Measurements from ENCODE around the gene SHMT2. TPM values are rescaled to one million over a fixed set of nuclear protein-coding genes. Genes with fewer than 3 reads are reported as not detected.

The SHMT2 gene
- total and polyA plus RNA-seq, 7 donors: 24.6 to 100 (median 30.0) TPM

DNA sequence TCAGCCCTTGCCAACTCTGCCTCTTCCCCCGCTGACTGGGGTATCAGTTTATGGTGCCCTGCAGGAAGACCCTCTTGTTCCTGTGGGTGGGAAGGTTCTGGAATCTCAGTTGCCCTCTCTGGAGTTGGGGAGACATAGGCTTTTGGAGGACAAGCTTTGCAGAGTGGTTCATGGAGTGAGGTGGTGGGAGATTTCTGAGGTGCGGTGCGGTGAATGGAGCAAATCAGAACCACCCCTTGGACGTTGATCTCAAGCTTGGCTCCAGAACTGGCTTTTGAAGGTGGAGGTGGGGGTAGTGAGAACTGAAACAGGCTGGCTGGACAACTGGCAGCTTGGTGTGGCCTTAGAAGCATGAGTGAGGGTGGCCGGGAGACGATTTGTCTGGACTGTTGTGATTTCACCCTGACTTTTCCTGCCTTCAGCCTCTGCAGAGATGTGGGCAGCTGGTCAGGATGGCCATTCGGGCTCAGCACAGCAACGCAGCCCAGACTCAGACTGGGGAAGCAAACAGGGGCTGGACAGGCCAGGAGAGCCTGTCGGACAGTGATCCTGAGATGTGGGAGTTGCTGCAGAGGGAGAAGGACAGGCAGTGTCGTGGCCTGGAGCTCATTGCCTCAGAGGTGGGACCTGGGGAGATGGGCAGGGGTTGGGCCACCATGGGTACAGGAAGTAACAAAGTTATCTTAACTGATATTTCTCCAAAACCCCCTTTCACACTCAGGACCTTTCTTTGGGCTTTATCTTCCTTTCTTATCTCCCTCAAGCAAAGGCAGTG lies 1.1 kb downstream of the SHMT2 start:
- Histone ChIP-seq H3K27me3 (peaks cover 14 to 30% (median 23%) of the 10 kb centered on the region in 3 donors), H3K27ac (peak overlapping the region in 1 of 4 donors; percentile 79), H3K36me3 (peaks cover 4 to 39% (median 20%) of the 10 kb centered on the region in 4 donors), H3K4me3 (peak overlapping the region; percentile 43 to 71 (median 56)), H3K4me1 (peaks cover 0 to 30% (median 20%) of the 10 kb centered on the region in 4 donors), H3K9me3 (no peaks in the 10 kb centered on the region)
- no peak for TF ChIP-seq POLR2AphosphoS5 (IDR thresholded peaks at IDR 0.05)
- TF ChIP-seq POLR2A (IDR thresholded peaks at IDR 0.05): peak in 1 of 2 donors; percentile 4
- no peak for TF ChIP-seq EP300 (IDR thresholded peaks at IDR 0.05)
- 56 to 65% methylated on average over 10 of the region's 10 CpGs for WGBS, 2 donors
- intact Hi-C loops (cut with DNase I): no loop called here
- DNase-seq: no peak

DNA sequence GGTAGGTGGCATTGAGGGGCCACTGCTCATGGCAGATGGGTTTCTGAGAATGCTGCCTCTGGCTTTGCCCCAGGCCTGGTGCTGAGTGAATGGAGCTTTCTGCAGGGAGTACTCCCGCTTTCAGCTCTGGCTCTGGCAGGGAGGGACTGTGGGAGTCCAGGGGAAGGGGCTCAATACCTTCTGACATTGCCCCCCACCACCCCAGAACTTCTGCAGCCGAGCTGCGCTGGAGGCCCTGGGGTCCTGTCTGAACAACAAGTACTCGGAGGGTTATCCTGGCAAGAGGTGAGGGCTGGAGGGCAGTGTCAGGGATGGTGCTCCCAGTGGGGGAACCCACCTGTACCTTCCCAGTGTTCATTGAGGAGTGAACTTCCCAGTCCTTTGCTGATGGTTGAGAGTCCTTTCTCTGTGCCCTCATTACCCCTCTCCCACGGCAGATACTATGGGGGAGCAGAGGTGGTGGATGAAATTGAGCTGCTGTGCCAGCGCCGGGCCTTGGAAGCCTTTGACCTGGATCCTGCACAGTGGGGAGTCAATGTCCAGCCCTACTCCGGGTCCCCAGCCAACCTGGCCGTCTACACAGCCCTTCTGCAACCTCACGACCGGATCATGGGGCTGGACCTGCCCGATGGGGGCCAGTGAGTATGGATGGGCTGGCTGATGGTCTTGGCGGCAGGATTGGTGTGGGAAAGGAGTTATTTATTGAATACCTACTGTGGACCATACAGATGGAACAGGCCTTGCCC lies 1.9 kb downstream of the SHMT2 start:
- no peak overlapping the region for H3K27ac ChIP-seq
- TF ChIP-seq EP300 (IDR thresholded peaks at IDR 0.05): no peak
- TF ChIP-seq, protein P1, sequence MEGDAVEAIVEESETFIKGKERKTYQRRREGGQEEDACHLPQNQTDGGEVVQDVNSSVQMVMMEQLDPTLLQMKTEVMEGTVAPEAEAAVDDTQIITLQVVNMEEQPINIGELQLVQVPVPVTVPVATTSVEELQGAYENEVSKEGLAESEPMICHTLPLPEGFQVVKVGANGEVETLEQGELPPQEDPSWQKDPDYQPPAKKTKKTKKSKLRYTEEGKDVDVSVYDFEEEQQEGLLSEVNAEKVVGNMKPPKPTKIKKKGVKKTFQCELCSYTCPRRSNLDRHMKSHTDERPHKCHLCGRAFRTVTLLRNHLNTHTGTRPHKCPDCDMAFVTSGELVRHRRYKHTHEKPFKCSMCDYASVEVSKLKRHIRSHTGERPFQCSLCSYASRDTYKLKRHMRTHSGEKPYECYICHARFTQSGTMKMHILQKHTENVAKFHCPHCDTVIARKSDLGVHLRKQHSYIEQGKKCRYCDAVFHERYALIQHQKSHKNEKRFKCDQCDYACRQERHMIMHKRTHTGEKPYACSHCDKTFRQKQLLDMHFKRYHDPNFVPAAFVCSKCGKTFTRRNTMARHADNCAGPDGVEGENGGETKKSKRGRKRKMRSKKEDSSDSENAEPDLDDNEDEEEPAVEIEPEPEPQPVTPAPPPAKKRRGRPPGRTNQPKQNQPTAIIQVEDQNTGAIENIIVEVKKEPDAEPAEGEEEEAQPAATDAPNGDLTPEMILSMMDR (IDR thresholded peaks at IDR 0.05): no peak
- TF ChIP-seq POLR2AphosphoS5 (IDR thresholded peaks at IDR 0.05): no peak
- TF ChIP-seq POLR2A (IDR thresholded peaks at IDR 0.05): no peak
- H3K27me3 ChIP-seq: peaks cover 10 to 30% (median 23%) of the 10 kb centered on the region in 3 donors
- no peak for DNase-seq
- H3K4me3 ChIP-seq: no peak overlapping the region
- H3K36me3 ChIP-seq: peaks cover 4 to 39% (median 20%) of the 10 kb centered on the region in 4 donors
- WGBS, 2 donors: 94 to 95% methylated on average over 13 of the region's 13 CpGs
- H3K4me1 ChIP-seq: peaks cover 0 to 27% (median 18%) of the 10 kb centered on the region in 4 donors
- intact Hi-C loops (cut with DNase I): no loop called here
- no peaks in the 10 kb centered on the region for H3K9me3 ChIP-seq

- no peaks in the 10 kb centered on the region for H3K9me3 ChIP-seq
- H3K4me3 ChIP-seq: no peak overlapping the region
- no peak for DNase-seq
- H3K27me3 ChIP-seq: peaks cover 5 to 30% (median 25%) of the 10 kb centered on the region in 3 donors
- TF ChIP-seq EP300 (IDR thresholded peaks at IDR 0.05) (no peak), POLR2AphosphoS5 (IDR thresholded peaks at IDR 0.05) (no peak), POLR2A (IDR thresholded peaks at IDR 0.05) (no peak)
- TF ChIP-seq, protein P1 (IDR thresholded peaks at IDR 0.05): no peak
- no peak overlapping the region for H3K27ac ChIP-seq
- WGBS, 2 donors: 93 to 94% methylated on average over 19 of the region's 19 CpGs
- peaks cover 4 to 39% (median 20%) of the 10 kb centered on the region in 4 donors for H3K36me3 ChIP-seq
- intact Hi-C loops (cut with DNase I): no loop called here
- H3K4me1 ChIP-seq: peaks cover 0 to 23% (median 15%) of the 10 kb centered on the region in 4 donors
Measured at GRCh38 chr12:57232156-57232756, 2.7 kb downstream of the SHMT2 start.

DNA sequence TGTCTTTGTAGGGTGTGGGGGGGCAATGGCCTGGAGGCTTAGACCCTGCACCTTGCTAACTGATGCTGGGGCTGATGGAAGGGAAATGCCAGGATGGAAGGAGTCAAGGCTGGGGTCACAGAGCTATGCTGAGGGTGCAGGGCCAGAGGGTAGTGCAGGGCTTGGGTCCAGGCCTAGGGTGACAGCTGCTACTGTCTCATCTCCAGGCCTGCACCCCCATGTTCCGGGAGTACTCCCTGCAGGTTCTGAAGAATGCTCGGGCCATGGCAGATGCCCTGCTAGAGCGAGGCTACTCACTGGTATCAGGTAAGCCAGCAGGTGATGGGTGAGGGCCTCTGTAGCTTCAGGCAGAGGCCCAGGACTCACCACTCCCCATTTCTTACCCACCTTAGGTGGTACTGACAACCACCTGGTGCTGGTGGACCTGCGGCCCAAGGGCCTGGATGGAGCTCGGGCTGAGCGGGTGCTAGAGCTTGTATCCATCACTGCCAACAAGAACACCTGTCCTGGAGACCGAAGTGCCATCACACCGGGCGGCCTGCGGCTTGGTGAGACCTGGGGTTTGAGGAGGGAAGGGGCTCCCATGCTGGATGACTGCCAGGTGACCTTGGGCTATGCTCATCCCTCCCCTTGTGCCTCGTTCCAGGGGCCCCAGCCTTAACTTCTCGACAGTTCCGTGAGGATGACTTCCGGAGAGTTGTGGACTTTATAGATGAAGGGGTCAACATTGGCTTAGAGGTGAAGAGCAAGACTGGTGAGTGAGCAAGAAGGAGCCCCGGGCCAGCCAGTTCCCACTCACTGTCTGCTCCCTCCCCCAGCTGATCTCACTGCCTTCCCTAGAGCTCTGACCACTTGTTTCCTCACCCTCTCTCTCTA lies 4.1 kb downstream of the SHMT2 start:
- DNase-seq: no peak
- peaks cover 0 to 33% (median 24%) of the 10 kb centered on the region in 4 donors for H3K4me1 ChIP-seq

More for the DNA sequence above, 4.1 kb downstream of the SHMT2 start:
- H3K36me3 ChIP-seq: peaks cover 4 to 39% (median 20%) of the 10 kb centered on the region in 4 donors
- 91 to 92% methylated on average over 15 of the region's 15 CpGs for WGBS, 2 donors
- no peaks in the 10 kb centered on the region for H3K9me3 ChIP-seq
- intact Hi-C loops (cut with DNase I): no loop called here
- no peak overlapping the region for H3K4me3 ChIP-seq
- TF ChIP-seq POLR2AphosphoS5 (IDR thresholded peaks at IDR 0.05): no peak
- TF ChIP-seq EP300 (IDR thresholded peaks at IDR 0.05): no peak
- TF ChIP-seq, protein P1 (IDR thresholded peaks at IDR 0.05): no peak
- TF ChIP-seq POLR2A (IDR thresholded peaks at IDR 0.05): no peak
- no peak overlapping the region for H3K27ac ChIP-seq
- peaks cover 19 to 36% (median 34%) of the 10 kb centered on the region in 3 donors for H3K27me3 ChIP-seq
